HUES64 (cell line): ENCODE measurements around the gene GPR52.

Experiments used
- H3K27ac ChIP-seq: 2 replicates; pipeline ENCODE4 v1.7.0; 2013; ENCODE audit warnings: low read depth, low read length, inconsistent platforms
- H3K27me3 ChIP-seq: 2 replicates; pipeline ENCODE4 v1.6.1; 2013; ENCODE audit warnings: mild to moderate bottlenecking, low read length; ENCODE audit not compliant: insufficient read depth
- H3K36me3 ChIP-seq: 2 replicates; pipeline ENCODE4 v1.6.1; 2013; ENCODE audit warnings: mild to moderate bottlenecking, low read length; ENCODE audit not compliant: insufficient read depth
- H3K4me1 ChIP-seq: 2 replicates; pipeline ENCODE4 v1.6.1; 2013; ENCODE audit warnings: mild to moderate bottlenecking, low read length, moderate library complexity; ENCODE audit not compliant: insufficient read depth
- H3K4me3 ChIP-seq: 2 replicates; pipeline ENCODE4 v1.5.1; 2013; ENCODE audit warnings: mild to moderate bottlenecking, low read length, moderate library complexity
- H3K9ac ChIP-seq: 2 replicates; pipeline ENCODE4 v1.6.1; 2013; ENCODE audit warnings: mild to moderate bottlenecking, low read depth, low read length
- H3K9me3 ChIP-seq: 2 replicates; pipeline ENCODE4 v1.6.1; 2013; ENCODE audit warnings: low read depth, low read length; ENCODE audit not compliant: insufficient read depth
- WGBS: fragments of 150-250, 120-280 bp; methylation state at CpG from one replicate; pipeline ENCODE4 v1.1.7; 2013; ENCODE audit warnings: missing lambda C conversion rate; 5-methylcytosine and 5-hydroxymethylcytosine counted together

GPR52 gene

GRCh38 chr1:174417921-174418320, 29.8 kb upstream of the GPR52 start:
- Histone ChIP-seq H3K9me3 (no peaks in the 10 kb centered on the region), H3K9ac (no peak overlapping the region), H3K4me3 (no peak overlapping the region), H3K27ac (no peak overlapping the region), H3K27me3 (no peaks in the 10 kb centered on the region), H3K4me1 (no peaks in the 10 kb centered on the region), H3K36me3 (no peaks in the 10 kb centered on the region)
- WGBS, result 87% methylated on average over 1 of the region's 2 CpGs

- H3K9me3 ChIP-seq, result no peaks in the 10 kb centered on the region
- no peak overlapping the region for H3K9ac ChIP-seq
- H3K27me3 ChIP-seq, result no peaks in the 10 kb centered on the region
- H3K4me3 ChIP-seq, result no peak overlapping the region
- no peaks in the 10 kb centered on the region for H3K36me3 ChIP-seq
- no peak overlapping the region for H3K27ac ChIP-seq
- no peaks in the 10 kb centered on the region for H3K4me1 ChIP-seq
Measured at GRCh38 chr1:174425121-174425520, 22.6 kb upstream of the GPR52 start.

DNA sequence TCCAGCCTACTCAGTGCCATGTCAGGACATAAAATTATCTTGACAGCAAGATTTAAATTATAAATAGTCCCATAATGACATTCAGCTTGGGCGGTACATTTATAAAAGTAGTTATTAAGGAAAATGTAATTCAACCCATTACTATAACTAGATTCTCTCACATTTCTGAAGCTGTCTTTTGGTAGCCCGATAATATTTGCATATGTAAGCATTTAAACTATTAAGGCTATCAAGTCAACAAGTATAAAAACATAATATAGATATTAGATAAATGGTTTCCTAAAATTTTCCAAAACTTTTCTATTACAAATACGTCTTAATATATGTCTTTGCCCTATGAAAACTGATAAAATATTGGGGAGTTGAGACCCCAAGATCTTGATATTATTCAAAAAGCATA, 21.6 kb upstream of the GPR52 start:
- H3K4me1 ChIP-seq, result no peaks in the 10 kb centered on the region
- H3K9me3 ChIP-seq, result no peaks in the 10 kb centered on the region
- WGBS, result no CpG with 5 or more reads among the region's 3 CpGs
- no peak overlapping the region for H3K27ac ChIP-seq
- no peaks in the 10 kb centered on the region for H3K36me3 ChIP-seq
- H3K27me3 ChIP-seq, result no peaks in the 10 kb centered on the region
- no peak overlapping the region for H3K9ac ChIP-seq
- no peak overlapping the region for H3K4me3 ChIP-seq

GRCh38 chr1:174428033-174428432, 19.7 kb upstream of the GPR52 start:
- no peaks in the 10 kb centered on the region for H3K9me3 ChIP-seq
- no peaks in the 10 kb centered on the region for H3K4me1 ChIP-seq
- H3K27ac ChIP-seq, result no peak overlapping the region
- no peak overlapping the region; the same call in 1 of the 2 replicates for H3K9ac ChIP-seq
- 85% methylated on average over 3 of the region's 3 CpGs for WGBS
- H3K36me3 ChIP-seq, result no peaks in the 10 kb centered on the region
- no peaks in the 10 kb centered on the region for H3K27me3 ChIP-seq
- H3K4me3 ChIP-seq, result no peak overlapping the region

DNA sequence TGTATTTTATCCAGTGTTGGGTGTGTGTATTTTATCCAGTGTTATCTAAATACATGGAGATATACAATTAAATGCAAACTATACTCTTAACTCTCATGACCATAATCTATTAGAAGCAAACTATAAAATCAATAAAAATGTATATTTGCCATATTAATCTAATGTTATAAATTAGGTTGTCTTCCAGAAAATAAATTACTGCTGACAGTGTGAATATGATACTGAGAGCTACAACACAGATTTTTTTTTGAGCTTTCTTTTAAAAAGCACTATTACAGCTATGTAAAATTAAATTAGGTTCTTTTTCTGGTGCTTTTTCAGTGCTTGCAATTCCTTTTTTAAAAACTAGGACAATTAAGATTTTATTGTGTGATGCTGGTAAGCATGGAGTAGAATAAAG, 19.0 kb upstream of the GPR52 start:
- H3K9me3 ChIP-seq, result no peaks in the 10 kb centered on the region
- no peak overlapping the region for H3K9ac ChIP-seq
- no peak overlapping the region for H3K4me3 ChIP-seq
- H3K36me3 ChIP-seq, result no peaks in the 10 kb centered on the region
- no peaks in the 10 kb centered on the region for H3K4me1 ChIP-seq
- H3K27me3 ChIP-seq, result no peaks in the 10 kb centered on the region
- H3K27ac ChIP-seq, result no peak overlapping the region

DNA sequence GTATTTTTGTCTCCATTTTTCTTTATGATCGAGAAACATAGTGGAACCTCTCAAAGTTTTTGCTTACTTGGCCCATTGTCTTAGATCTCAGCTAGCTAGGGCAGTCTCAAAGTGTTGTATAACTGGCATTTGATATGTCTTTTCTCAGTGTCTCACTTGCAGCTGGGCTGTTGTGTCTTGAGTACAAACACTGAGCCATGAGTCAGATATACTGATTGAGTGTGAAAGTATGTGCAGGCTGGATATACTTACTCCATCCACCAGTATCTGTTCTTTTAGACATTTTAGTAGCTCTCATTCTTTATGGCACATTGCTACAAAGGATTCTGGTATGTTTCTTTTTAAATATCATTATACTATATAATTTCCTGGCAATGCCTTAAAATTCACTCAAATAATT, 14.3 kb upstream of the GPR52 start:
- Histone ChIP-seq H3K27me3 (no peaks in the 10 kb centered on the region), H3K9ac (no peak overlapping the region), H3K4me3 (no peak overlapping the region), H3K4me1 (no peaks in the 10 kb centered on the region), H3K36me3 (no peaks in the 10 kb centered on the region), H3K9me3 (no peaks in the 10 kb centered on the region), H3K27ac (no peak overlapping the region)
- WGBS, result 97% methylated on average over 1 of the region's 1 CpG

- no peaks in the 10 kb centered on the region for H3K27me3 ChIP-seq
- H3K4me1 ChIP-seq, result peaks cover 9% of the 10 kb centered on the region
- H3K4me3 ChIP-seq, result no peak overlapping the region
- no peak overlapping the region for H3K27ac ChIP-seq
- H3K9me3 ChIP-seq, result no peaks in the 10 kb centered on the region
- no peak overlapping the region for H3K9ac ChIP-seq
- H3K36me3 ChIP-seq, result no peaks in the 10 kb centered on the region
Measured at GRCh38 chr1:174445351-174445750, 2.4 kb upstream of the GPR52 start.

GRCh38 chr1:174445817-174446216, 1.9 kb upstream of the GPR52 start:
- no peak overlapping the region for H3K9ac ChIP-seq
- WGBS, result 87% methylated on average over 5 of the region's 6 CpGs

GRCh38 chr1:174448531-174448883, 743 bp downstream of the GPR52 start:
- Histone ChIP-seq H3K4me1 (peaks cover 11% of the 10 kb centered on the region), H3K27ac (no peak overlapping the region), H3K9ac (no peak overlapping the region), H3K4me3 (no peak overlapping the region), H3K27me3 (no peaks in the 10 kb centered on the region), H3K36me3 (no peaks in the 10 kb centered on the region), H3K9me3 (no peaks in the 10 kb centered on the region)
- 94% methylated on average over 5 of the region's 5 CpGs for WGBS

More at GRCh38 chr1:174445817-174446216, 1.9 kb upstream of the GPR52 start:
- H3K4me3 ChIP-seq, result no peak overlapping the region
- no peaks in the 10 kb centered on the region for H3K27me3 ChIP-seq
- peaks cover 11% of the 10 kb centered on the region for H3K4me1 ChIP-seq
- no peaks in the 10 kb centered on the region for H3K36me3 ChIP-seq
- no peaks in the 10 kb centered on the region for H3K9me3 ChIP-seq
- H3K27ac ChIP-seq, result no peak overlapping the region

DNA sequence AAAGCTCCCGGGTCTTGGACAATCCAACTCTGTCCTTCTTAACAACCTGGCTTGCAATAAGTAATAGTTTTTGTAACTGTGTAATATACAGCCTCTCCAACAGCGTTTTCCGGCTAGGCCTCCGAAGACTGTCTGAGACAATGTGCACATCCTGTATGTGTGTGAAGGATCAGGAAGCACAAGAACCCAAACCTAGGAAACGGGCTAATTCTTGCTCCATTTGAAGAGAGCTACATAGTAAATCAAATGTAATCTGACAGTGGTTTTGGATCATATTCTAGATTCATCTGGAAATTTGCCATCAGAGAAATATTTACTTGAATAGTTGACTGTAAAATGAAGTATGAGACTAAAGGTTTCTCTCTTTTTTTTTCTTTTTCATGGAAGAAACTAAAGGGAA, 1.2 kb downstream of the GPR52 start:
- Histone ChIP-seq H3K27ac (no peak overlapping the region), H3K4me3 (no peak overlapping the region), H3K27me3 (no peaks in the 10 kb centered on the region), H3K9me3 (no peaks in the 10 kb centered on the region), H3K36me3 (no peaks in the 10 kb centered on the region), H3K4me1 (peaks cover 11% of the 10 kb centered on the region), H3K9ac (no peak overlapping the region)
- WGBS, result 92% methylated on average over 4 of the region's 5 CpGs

GRCh38 chr1:174451408-174451807, 3.6 kb downstream of the GPR52 start:
- 86% methylated on average over 5 of the region's 6 CpGs for WGBS
- Histone ChIP-seq H3K4me3 (no peak overlapping the region), H3K27me3 (no peaks in the 10 kb centered on the region), H3K36me3 (no peaks in the 10 kb centered on the region), H3K9ac (no peak overlapping the region), H3K9me3 (no peaks in the 10 kb centered on the region), H3K27ac (no peak overlapping the region), H3K4me1 (peaks cover 11% of the 10 kb centered on the region)

GRCh38 chr1:174465855-174466254, 18.1 kb downstream of the GPR52 start:
- Histone ChIP-seq H3K27me3 (no peaks in the 10 kb centered on the region), H3K27ac (no peak overlapping the region), H3K36me3 (no peaks in the 10 kb centered on the region), H3K9me3 (no peaks in the 10 kb centered on the region), H3K9ac (no peak overlapping the region), H3K4me3 (no peak overlapping the region), H3K4me1 (no peaks in the 10 kb centered on the region)
- WGBS, result 93% methylated on average over 2 of the region's 2 CpGs
